Pancreas (tissue), 10 donors: ENCODE measurements around the gene CLC. TPM values are rescaled to one million over a fixed set of nuclear protein-coding genes. Genes with fewer than 3 reads are reported as not detected.

ENCODE experiments used
- ATAC-seq, 4 donors: fragments of 200-7000 bp; cut with Tn5 transposase; one replicate each; pipeline versions ENCODE4 v1.8.0 to v1.9.1; 2020; ENCODE audit warnings: mild to moderate bottlenecking in 4 of 4, moderate library complexity in 4 of 4
- DNase-seq, 6 donors: peaks; one replicate each; pipeline ENCODE4 v3.0.0-alpha.2; 2020
- FAIRE-seq: peaks from 2 replicates; lab custom pipeline; 2012; peaks lifted over from hg19 to GRCh38; lab: Jason Lieb, UNC
- H3K27ac ChIP-seq, 4 donors: fragments of 200-600 bp; sonication (generic); 1 replicate in 3 of 4; 2 replicates in 1 of 4; pipeline versions ENCODE4 v1.5.0 to v1.8.0; 2020
- H3K27me3 ChIP-seq, 4 donors: fragments of 200-600 bp; one replicate each; pipeline ENCODE4 v1.8.0; 2021
- H3K36me3 ChIP-seq, 3 donors: fragments of 200-600 bp; sonication (generic) in 1 of 3; one replicate each; pipeline versions ENCODE4 v1.5.0 to v1.8.0; 2020 to 2021
- H3K4me1 ChIP-seq, 3 donors: fragments of 200-600 bp; one replicate each; pipeline ENCODE4 v1.8.0; 2021
- H3K4me3 ChIP-seq, 4 donors: fragments of 200-600 bp; sonication (generic) in 2 of 4; one replicate each; pipeline versions ENCODE4 v1.5.0 to v1.8.0; 2020 to 2021
- H3K9me3 ChIP-seq, 4 donors: fragments of 200-600 bp; one replicate each; pipeline ENCODE4 v1.8.0; 2021
- CTCF ChIP-seq, 4 donors: fragments of 200-600 bp; sonication (generic) in 3 of 4; IDR thresholded peaks; one replicate each; pipeline versions ENCODE4 v1.5.0 to v1.8.0; 2021; ENCODE audit warnings: antibody characterized with exemption in 4 of 4
- WGBS, 2 donors: extraction: QIAGEN DNeasy Blood & Tissue Kit; methylation state at CpG; one replicate each; pipeline ENCODE4 v1.1.7; 2013; 5-methylcytosine and 5-hydroxymethylcytosine counted together
- intact Hi-C, 3 donors: fragments of 100-400 bp; cut with DNase I; formaldehyde crosslinking; loops; one replicate each; pipeline versions ENCODE4 v1.11.1 to v1.14.2; 2022
- polyA plus RNA-seq, 2 donors: library from polyadenylated mRNA; stranded (reverse); fragments of 200-250 nt; gene quantifications; one replicate each; pipeline ENCODE4 v1.2.3, GENCODE V29; 2013
- total RNA-seq, 6 donors: library from RNA; stranded (reverse); fragmentation: NEBNext Ultra II Directional in 4 of 6; extraction: Animal tissue kit (Norgen Biotek cat#: 25700) in 4 of 6; gene quantifications; one replicate each; pipeline versions ENCODE4 v1.2.1 to v1.2.4, GENCODE V29; 2021 to 2023
- donor health status: healthy with polysubstance abuse.
- donor health status: DM: no; HTN: no; CAD: no; lungs with moderate emphysema.
- donor health status: DM: no; HTN: no; CAD: no.
- donor health status: control.
- donor health status: control.
- donor health status: Bipolar disorder and iron deficiency.
- donor health status: DM: yes; HTN: yes; CAD: no.
- donor health status: DM: no; HTN: no; CAD: no.
- donor health status: DM: no; HTN: no; CAD: no.
- donor health status: DM: yes; HTN: yes; CAD: no.

CLC gene
- total and polyA plus RNA-seq, 8 donors, result 0.47 to 1.4 TPM; not detected in 6

- no peaks in the 10 kb centered on the region for H3K9me3 ChIP-seq
- DNase-seq (no peak), ATAC-seq (no peak), FAIRE-seq (no peak)
- no peaks in the 10 kb centered on the region for H3K4me1 ChIP-seq
- H3K27me3 ChIP-seq, result no peaks in the 10 kb centered on the region
- no peaks in the 10 kb centered on the region for H3K36me3 ChIP-seq
- no peak overlapping the region for H3K4me3 ChIP-seq
- H3K27ac ChIP-seq, result no peak overlapping the region
- TF ChIP-seq CTCF (IDR thresholded peaks at IDR 0.05), result no peak
- intact Hi-C loops, result no loop called here
Measured at GRCh38 chr19:39752795-39753194, 15.0 kb upstream of the CLC start.

- Histone ChIP-seq H3K27me3 (no peaks in the 10 kb centered on the region), H3K9me3 (no peaks in the 10 kb centered on the region), H3K4me3 (no peak overlapping the region), H3K27ac (no peak overlapping the region), H3K4me1 (no peaks in the 10 kb centered on the region), H3K36me3 (no peaks in the 10 kb centered on the region)
- DNase-seq (no peak), ATAC-seq (no peak), FAIRE-seq (no peak)
- no peak for TF ChIP-seq CTCF (IDR thresholded peaks at IDR 0.05)
- intact Hi-C loops, result no loop called here
Measured at GRCh38 chr19:39752390-39752789, 14.6 kb upstream of the CLC start.

- Histone ChIP-seq H3K4me1 (no peaks in the 10 kb centered on the region), H3K4me3 (no peak overlapping the region), H3K9me3 (no peaks in the 10 kb centered on the region), H3K27ac (no peak overlapping the region), H3K36me3 (no peaks in the 10 kb centered on the region), H3K27me3 (no peaks in the 10 kb centered on the region)
- WGBS, 2 donors, result 88 to 96% methylated on average over 5 of the region's 5 CpGs
- no peak for TF ChIP-seq CTCF (IDR thresholded peaks at IDR 0.05)
- intact Hi-C loops, result no loop called here
- FAIRE-seq (no peak), ATAC-seq (no peak), DNase-seq (no peak)
Measured at GRCh38 chr19:39749981-39750380, 12.2 kb upstream of the CLC start.

GRCh38 chr19:39746836-39747529, 9.2 kb upstream of the CLC start:
- TF ChIP-seq CTCF (IDR thresholded peaks at IDR 0.05), result no peak
- no peaks in the 10 kb centered on the region for H3K36me3 ChIP-seq
- FAIRE-seq (no peak), DNase-seq (peak; percentile 45 to 75 (median 57)), ATAC-seq (peak; percentile 87 to 99 (median 92))
- intact Hi-C loops, result no loop called here
- H3K9me3 ChIP-seq, result no peaks in the 10 kb centered on the region
- peak overlapping the region in 3 of 4 donors; percentile 2 to 54 (median 14) for H3K27ac ChIP-seq
- 54% methylated on average over 4 of the region's 4 CpGs for WGBS, 2 donors
- H3K27me3 ChIP-seq, result no peaks in the 10 kb centered on the region
- H3K4me1 ChIP-seq, result no peaks in the 10 kb centered on the region
- no peak overlapping the region for H3K4me3 ChIP-seq

- DNase-seq (no peak), FAIRE-seq (no peak), ATAC-seq (no peak)
- WGBS, 2 donors, result 82 to 88% methylated on average over 3 of the region's 3 CpGs
- intact Hi-C loops, result no loop called here
- H3K9me3 ChIP-seq, result no peaks in the 10 kb centered on the region
- TF ChIP-seq CTCF (IDR thresholded peaks at IDR 0.05), result no peak
- H3K27ac ChIP-seq, result no peak overlapping the region
- no peak overlapping the region for H3K4me3 ChIP-seq
- no peaks in the 10 kb centered on the region for H3K36me3 ChIP-seq
- H3K27me3 ChIP-seq, result no peaks in the 10 kb centered on the region
- H3K4me1 ChIP-seq, result no peaks in the 10 kb centered on the region
Measured at GRCh38 chr19:39745643-39746042, 7.8 kb upstream of the CLC start.
